Neural progenitor cell (in vitro differentiated cells): ENCODE data around the gene ARHGAP15. TPM values are rescaled to one million over a fixed set of nuclear protein-coding genes. Genes with fewer than 3 reads are reported as not detected.

ENCODE experiments used
- DNase-seq: peaks from one replicate; pipeline ENCODE4 v3.0.0-alpha.2; 2016; ENCODE audit warnings: low spot score
- H2AFZ ChIP-seq: fragments of 200-600 bp; sonication (generic); replicated peaks from 2 replicates; pipeline ENCODE4 v1.6.1; 2016; ENCODE audit warnings: antibody characterized with exemption
- H3F3A ChIP-seq: fragments of 200-600 bp; sonication (generic); 2 replicates; pipeline ENCODE4 v1.6.1; 2016; ENCODE audit warnings: antibody characterized with exemption, low read depth
- H3K27ac ChIP-seq: fragments of 200-600 bp; sonication (generic); 2 replicates; pipeline ENCODE4 v1.5.1; 2016; ENCODE audit warnings: mild to moderate bottlenecking
- H3K27me3 ChIP-seq: fragments of 200-600 bp; sonication (generic); 2 replicates; pipeline ENCODE4 v1.6.1; 2016; ENCODE audit warnings: mild to moderate bottlenecking, moderate library complexity
- H3K36me3 ChIP-seq: fragments of 200-600 bp; sonication (generic); 2 replicates; pipeline ENCODE4 v1.5.1; 2016
- H3K4me1 ChIP-seq: fragments of 200-600 bp; sonication (generic); 2 replicates; pipeline ENCODE4 v1.6.1; 2016; ENCODE audit warnings: mixed run types
- H3K4me2 ChIP-seq: fragments of 200-600 bp; sonication (generic); 2 replicates; pipeline ENCODE4 v1.6.1; 2016
- H3K4me3 ChIP-seq: fragments of 200-600 bp; sonication (generic); 2 replicates; pipeline ENCODE4 v1.5.1; 2016
- H3K79me2 ChIP-seq: fragments of 200-600 bp; sonication (generic); 2 replicates; pipeline ENCODE4 v1.6.1; 2016; ENCODE audit warnings: low read depth
- H3K9ac ChIP-seq: fragments of 200-600 bp; sonication (generic); 2 replicates; pipeline ENCODE4 v1.6.1; 2016
- H3K9me3 ChIP-seq: fragments of 200-600 bp; sonication (generic); 2 replicates; pipeline ENCODE4 v1.5.1; 2016; ENCODE audit warnings: low read depth
- H4K20me1 ChIP-seq: fragments of 200-600 bp; sonication (generic); 2 replicates; pipeline ENCODE4 v1.6.1; 2016; ENCODE audit warnings: low read depth
- H3K27ac Mint-ChIP-seq: 3 replicates; pipeline ENCODE4 v1.8.0; 2021; ENCODE audit warnings: mixed read lengths
- H3K27me3 Mint-ChIP-seq: 2 replicates; pipeline ENCODE4 v1.8.0; 2022; ENCODE audit warnings: low read depth, mild to moderate bottlenecking, inconsistent platforms, moderate library complexity, mixed read lengths; ENCODE audit not compliant: insufficient read depth
- H3K36me3 Mint-ChIP-seq: 3 replicates; pipeline ENCODE4 v1.8.0; 2021; ENCODE audit warnings: mixed read lengths
- H3K4me1 Mint-ChIP-seq: 3 replicates; pipeline ENCODE4 v1.8.0; 2021; ENCODE audit warnings: mixed read lengths
- H3K4me3 Mint-ChIP-seq: 3 replicates; pipeline ENCODE4 v1.8.0; 2021; ENCODE audit warnings: mild to moderate bottlenecking, moderate library complexity, mixed read lengths
- H3K9me3 Mint-ChIP-seq: 3 replicates; pipeline ENCODE4 v1.8.0; 2020; ENCODE audit warnings: mixed read lengths
- EZH2 ChIP-seq: fragments of 200-600 bp; sonication (generic); IDR thresholded peaks from 2 replicates; pipeline ENCODE4 v1.6.1; 2017; ENCODE audit warnings: antibody characterized with exemption, mild to moderate bottlenecking, moderate library complexity
- EZH2phosphoT487 ChIP-seq: fragments of 200-600 bp; sonication (generic); IDR thresholded peaks from 2 replicates; pipeline ENCODE4 v1.6.1; 2017; ENCODE audit warnings: antibody characterized with exemption
- total RNA-seq: library from RNA; depleted of rRNA; stranded (reverse); fragments of >200 nt; gene quantifications from 2 replicates; pipeline ENCODE4 v1.2.3, GENCODE V29; 2015; ENCODE audit warnings: low replicate concordance
- TF ChIP-seq, protein P1 (sequence below): fragments of 200-600 bp; sonication (generic); IDR thresholded peaks from 2 replicates; pipeline ENCODE4 v1.5.1; 2017; ENCODE audit warnings: antibody characterized with exemption, mild to moderate bottlenecking

ARHGAP15 gene
- total RNA-seq, 1 donor from 2014 or later = 5.9 TPM

DNA sequence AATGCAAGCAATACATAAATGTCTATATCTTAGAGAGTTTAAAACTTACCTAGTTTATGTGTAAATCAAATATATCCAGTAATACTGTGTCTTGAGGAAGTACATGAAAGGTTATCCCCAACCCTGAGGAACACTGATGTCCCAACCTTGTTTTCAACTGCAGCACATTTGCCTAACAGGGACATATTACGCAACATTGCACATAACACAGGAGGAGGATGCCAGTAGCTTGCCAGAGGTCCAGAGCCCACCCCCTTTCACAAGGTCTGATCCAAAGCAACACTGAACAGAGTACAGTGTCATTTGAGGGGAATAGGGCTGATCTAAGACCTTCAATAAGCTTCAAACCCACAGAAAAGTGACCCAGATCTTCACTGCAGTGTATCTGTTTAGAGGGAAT, 678.5 kb downstream of the ARHGAP15 start:
- no peaks in the 10 kb centered on the region for H3K27me3 Mint-ChIP-seq
- Histone ChIP-seq H3K9me3 (no peaks in the 10 kb centered on the region), H3K4me1 (peaks cover 14% of the 10 kb centered on the region), H3K36me3 (no peaks in the 10 kb centered on the region), H3K27me3 (no peaks in the 10 kb centered on the region), H3K4me3 (no peak overlapping the region), H2AFZ (no peak overlapping the region), H3K27ac (no peak overlapping the region), H3K79me2 (no peaks in the 10 kb centered on the region), H3K9ac (no peak overlapping the region), H3K4me2 (no peak overlapping the region), H4K20me1 (no peaks in the 10 kb centered on the region), H3F3A (no peaks in the 10 kb centered on the region)
- no peak for DNase-seq
- H3K36me3 Mint-ChIP-seq = no peaks in the 10 kb centered on the region
- TF ChIP-seq, protein P1, sequence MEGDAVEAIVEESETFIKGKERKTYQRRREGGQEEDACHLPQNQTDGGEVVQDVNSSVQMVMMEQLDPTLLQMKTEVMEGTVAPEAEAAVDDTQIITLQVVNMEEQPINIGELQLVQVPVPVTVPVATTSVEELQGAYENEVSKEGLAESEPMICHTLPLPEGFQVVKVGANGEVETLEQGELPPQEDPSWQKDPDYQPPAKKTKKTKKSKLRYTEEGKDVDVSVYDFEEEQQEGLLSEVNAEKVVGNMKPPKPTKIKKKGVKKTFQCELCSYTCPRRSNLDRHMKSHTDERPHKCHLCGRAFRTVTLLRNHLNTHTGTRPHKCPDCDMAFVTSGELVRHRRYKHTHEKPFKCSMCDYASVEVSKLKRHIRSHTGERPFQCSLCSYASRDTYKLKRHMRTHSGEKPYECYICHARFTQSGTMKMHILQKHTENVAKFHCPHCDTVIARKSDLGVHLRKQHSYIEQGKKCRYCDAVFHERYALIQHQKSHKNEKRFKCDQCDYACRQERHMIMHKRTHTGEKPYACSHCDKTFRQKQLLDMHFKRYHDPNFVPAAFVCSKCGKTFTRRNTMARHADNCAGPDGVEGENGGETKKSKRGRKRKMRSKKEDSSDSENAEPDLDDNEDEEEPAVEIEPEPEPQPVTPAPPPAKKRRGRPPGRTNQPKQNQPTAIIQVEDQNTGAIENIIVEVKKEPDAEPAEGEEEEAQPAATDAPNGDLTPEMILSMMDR = no peak
- no peak for TF ChIP-seq EZH2phosphoT487
- no peak for TF ChIP-seq EZH2
- H3K4me1 Mint-ChIP-seq = no peaks in the 10 kb centered on the region
- H3K27ac Mint-ChIP-seq = no peak overlapping the region
- no peaks in the 10 kb centered on the region for H3K9me3 Mint-ChIP-seq
- H3K4me3 Mint-ChIP-seq = no peak overlapping the region

DNA sequence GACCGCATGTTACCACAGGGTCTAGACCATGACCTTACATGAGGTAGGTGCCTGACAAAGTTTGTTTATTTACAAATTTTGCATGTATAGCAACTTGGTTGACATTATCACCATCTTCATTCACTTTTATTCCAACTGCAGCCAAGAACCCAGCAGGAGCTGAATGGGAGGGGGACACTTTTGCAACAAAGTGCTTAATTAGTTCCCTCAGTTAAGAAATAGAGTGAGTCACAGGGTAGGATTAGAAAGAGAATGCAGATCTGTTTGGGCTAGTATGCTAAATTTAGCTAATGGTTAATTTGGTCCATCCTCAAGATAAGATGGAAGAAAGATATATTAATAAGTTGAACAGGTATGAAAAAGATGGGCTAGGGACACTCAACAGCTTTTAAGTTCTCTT, 678.9 kb downstream of the ARHGAP15 start:
- DNase-seq = no peak
- H3K9ac ChIP-seq = no peak overlapping the region
- no peak overlapping the region for H3K27ac ChIP-seq
- no peaks in the 10 kb centered on the region for H3K9me3 ChIP-seq
- Mint-ChIP-seq H3K27ac (no peak overlapping the region), H3K4me1 (no peaks in the 10 kb centered on the region), H3K27me3 (no peaks in the 10 kb centered on the region), H3K9me3 (no peaks in the 10 kb centered on the region), H3K4me3 (no peak overlapping the region), H3K36me3 (no peaks in the 10 kb centered on the region)
- H4K20me1 ChIP-seq = no peaks in the 10 kb centered on the region
- H3K4me2 ChIP-seq = peak overlapping the region; percentile 20
- H2AFZ ChIP-seq = no peak overlapping the region
- H3K4me3 ChIP-seq = no peak overlapping the region
- TF ChIP-seq EZH2 (no peak), EZH2phosphoT487 (no peak)
- TF ChIP-seq, protein P1 = no peak
- peaks cover 14% of the 10 kb centered on the region for H3K4me1 ChIP-seq
- no peaks in the 10 kb centered on the region for H3K27me3 ChIP-seq
- no peaks in the 10 kb centered on the region for H3F3A ChIP-seq
- H3K36me3 ChIP-seq = no peaks in the 10 kb centered on the region
- H3K79me2 ChIP-seq = no peaks in the 10 kb centered on the region

DNA sequence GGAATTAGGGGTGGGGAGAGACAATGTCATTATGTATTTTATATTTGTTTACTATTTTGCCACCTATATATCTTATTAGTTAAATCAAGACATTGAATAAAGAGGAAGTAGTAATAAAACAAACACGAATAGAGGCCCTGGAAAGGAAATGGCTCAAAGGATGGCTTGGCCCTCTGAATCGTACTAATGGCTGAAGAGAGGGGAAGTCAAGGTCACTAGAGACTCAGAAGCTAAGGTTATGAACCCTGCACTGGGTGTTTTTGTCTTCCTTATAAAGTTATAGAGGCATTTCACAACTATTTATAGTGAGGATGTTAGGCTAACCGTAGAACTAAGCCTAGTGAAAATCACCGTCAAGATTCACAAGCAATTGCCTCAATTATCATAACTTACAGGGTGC, 685.9 kb downstream of the ARHGAP15 start:
- no peaks in the 10 kb centered on the region for H3K36me3 Mint-ChIP-seq
- Histone ChIP-seq H3K36me3 (no peaks in the 10 kb centered on the region), H4K20me1 (no peaks in the 10 kb centered on the region), H3K79me2 (no peaks in the 10 kb centered on the region), H3F3A (peaks cover 4% of the 10 kb centered on the region), H3K9me3 (no peaks in the 10 kb centered on the region), H3K4me1 (peaks cover 18% of the 10 kb centered on the region), H3K4me2 (no peak overlapping the region), H3K4me3 (no peak overlapping the region), H3K9ac (no peak overlapping the region), H3K27ac (no peak overlapping the region), H3K27me3 (no peaks in the 10 kb centered on the region), H2AFZ (no peak overlapping the region)
- H3K4me3 Mint-ChIP-seq = no peak overlapping the region
- DNase-seq = no peak
- H3K4me1 Mint-ChIP-seq = no peaks in the 10 kb centered on the region
- TF ChIP-seq, protein P1 = no peak
- H3K27me3 Mint-ChIP-seq = no peaks in the 10 kb centered on the region
- H3K27ac Mint-ChIP-seq = no peak overlapping the region
- no peaks in the 10 kb centered on the region for H3K9me3 Mint-ChIP-seq

DNA sequence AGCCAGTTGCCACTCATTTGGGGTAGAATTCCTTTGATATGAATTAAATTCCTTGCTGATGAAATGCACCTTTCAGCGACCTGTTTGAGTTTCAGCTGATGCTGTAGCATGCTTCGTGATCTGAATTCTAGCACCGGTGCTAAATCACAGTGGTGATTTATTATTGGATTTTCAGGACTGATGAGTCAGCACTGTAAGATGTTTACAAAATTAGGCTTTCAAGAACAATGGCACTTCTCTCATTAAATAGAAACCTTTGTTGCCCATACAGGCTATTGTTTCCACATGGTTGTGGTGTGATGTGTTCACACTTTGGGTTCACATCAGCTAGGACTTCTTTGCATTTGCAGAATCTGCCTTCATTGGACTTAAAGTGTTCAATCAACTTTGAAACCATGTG, 687.7 kb downstream of the ARHGAP15 start:
- Mint-ChIP-seq H3K27me3 (no peaks in the 10 kb centered on the region), H3K4me1 (no peaks in the 10 kb centered on the region), H3K27ac (no peak overlapping the region), H3K9me3 (no peaks in the 10 kb centered on the region), H3K4me3 (no peak overlapping the region), H3K36me3 (no peaks in the 10 kb centered on the region)
- peaks cover 4% of the 10 kb centered on the region for H3F3A ChIP-seq
- no peak for DNase-seq
- H4K20me1 ChIP-seq = no peaks in the 10 kb centered on the region
- no peak overlapping the region for H3K9ac ChIP-seq
- no peaks in the 10 kb centered on the region for H3K9me3 ChIP-seq
- peaks cover 18% of the 10 kb centered on the region for H3K4me1 ChIP-seq
- H3K27me3 ChIP-seq = no peaks in the 10 kb centered on the region
- TF ChIP-seq, protein P1 = no peak
- no peak for TF ChIP-seq EZH2
- H3K4me3 ChIP-seq = no peak overlapping the region
- peak overlapping the region; percentile 54 for H2AFZ ChIP-seq
- no peak overlapping the region for H3K27ac ChIP-seq
- H3K79me2 ChIP-seq = no peaks in the 10 kb centered on the region
- peak overlapping the region; percentile 24 for H3K4me2 ChIP-seq
- H3K36me3 ChIP-seq = no peaks in the 10 kb centered on the region
